ENCODE data around the gene JPH3.

DNA sequence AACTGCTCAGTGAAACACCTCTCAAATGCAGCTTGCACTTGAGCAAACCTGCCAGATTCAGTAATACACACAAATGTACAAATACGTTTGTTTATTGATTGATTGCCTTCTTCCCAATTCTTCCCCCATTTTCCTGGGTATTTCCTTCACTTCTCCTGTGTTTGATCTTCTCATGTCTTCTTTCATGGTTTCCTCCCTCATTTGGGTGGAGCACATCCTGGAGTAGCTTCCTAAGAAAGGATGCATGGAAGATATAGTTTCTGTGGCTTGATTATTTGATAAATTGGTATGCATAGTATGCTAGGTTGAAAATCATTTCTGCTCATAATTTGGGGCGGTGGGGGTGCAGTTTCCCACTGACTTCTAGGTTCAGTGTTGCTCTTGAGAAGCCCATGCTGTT, 28.8 kb downstream of the JPH3 start:
- TF ChIP-seq, protein P1, sequence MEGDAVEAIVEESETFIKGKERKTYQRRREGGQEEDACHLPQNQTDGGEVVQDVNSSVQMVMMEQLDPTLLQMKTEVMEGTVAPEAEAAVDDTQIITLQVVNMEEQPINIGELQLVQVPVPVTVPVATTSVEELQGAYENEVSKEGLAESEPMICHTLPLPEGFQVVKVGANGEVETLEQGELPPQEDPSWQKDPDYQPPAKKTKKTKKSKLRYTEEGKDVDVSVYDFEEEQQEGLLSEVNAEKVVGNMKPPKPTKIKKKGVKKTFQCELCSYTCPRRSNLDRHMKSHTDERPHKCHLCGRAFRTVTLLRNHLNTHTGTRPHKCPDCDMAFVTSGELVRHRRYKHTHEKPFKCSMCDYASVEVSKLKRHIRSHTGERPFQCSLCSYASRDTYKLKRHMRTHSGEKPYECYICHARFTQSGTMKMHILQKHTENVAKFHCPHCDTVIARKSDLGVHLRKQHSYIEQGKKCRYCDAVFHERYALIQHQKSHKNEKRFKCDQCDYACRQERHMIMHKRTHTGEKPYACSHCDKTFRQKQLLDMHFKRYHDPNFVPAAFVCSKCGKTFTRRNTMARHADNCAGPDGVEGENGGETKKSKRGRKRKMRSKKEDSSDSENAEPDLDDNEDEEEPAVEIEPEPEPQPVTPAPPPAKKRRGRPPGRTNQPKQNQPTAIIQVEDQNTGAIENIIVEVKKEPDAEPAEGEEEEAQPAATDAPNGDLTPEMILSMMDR (IDR thresholded peaks at IDR 0.05), result no peak
- TF ChIP-seq EP300 (IDR thresholded peaks at IDR 0.05), result no peak
- no peak for TF ChIP-seq POLR2AphosphoS5 (IDR thresholded peaks at IDR 0.05)
- TF ChIP-seq POLR2A (IDR thresholded peaks at IDR 0.05), result no peak

Measured in sigmoid colon (tissue), 4 donors.